Tibial artery (tissue), 4 donors: ENCODE data around the gene GALNT14.
"Not testable (repeated sequence)": the region's sequence is repeated elsewhere in the genome, so short reads cannot be mapped to it uniquely, and the experiment has no call there.

ENCODE experiments used
- DNase-seq, 2 donors: peaks; one replicate each; pipeline ENCODE4 v3.0.0-alpha.2; 2019
- H3K27ac ChIP-seq, 2 donors: fragments of 200-600 bp; sonication (generic) in 1 of 2; 1 replicate in 1 of 2; 2 replicates in 1 of 2; pipeline ENCODE4 v1.5.1; 2018 to 2019; ENCODE audit warnings: mild to moderate bottlenecking in 1 of 2
- H3K27me3 ChIP-seq, 2 donors: fragments of 200-600 bp; sonication (generic) in 1 of 2; one replicate each; pipeline versions ENCODE4 v1.5.1 to v1.6.0; 2016 to 2019
- H3K36me3 ChIP-seq, 3 donors: fragments of 200-600 bp; sonication (generic) in 2 of 3; one replicate each; pipeline ENCODE4 v1.5.1; 2016 to 2019; ENCODE audit warnings: mild to moderate bottlenecking in 2 of 3
- H3K4me1 ChIP-seq, 4 donors: fragments of 200-600 bp; sonication (generic) in 2 of 4; 1 replicate in 3 of 4; 2 replicates in 1 of 4; pipeline ENCODE4 v1.5.1; 2016 to 2019
- H3K4me3 ChIP-seq, 2 donors: fragments of 200-600 bp; sonication (generic) in 1 of 2; 1 replicate in 1 of 2; 2 replicates in 1 of 2; pipeline ENCODE4 v1.5.1; 2018 to 2019; ENCODE audit warnings: mild to moderate bottlenecking in 2 of 2
- H3K9me3 ChIP-seq, 3 donors: fragments of 200-600 bp; sonication (generic) in 1 of 3; one replicate each; pipeline ENCODE4 v1.5.1; 2016 to 2019
- intact Hi-C: fragments of 100-400 bp; cut with DNase I; formaldehyde crosslinking; loops from one replicate; pipeline ENCODE4 v1.15.0; 2023; ENCODE audit warnings: low total_unique reads
- TF ChIP-seq, protein P1 (sequence below), 2 experiments: fragments of 200-600 bp in 1 of 2; fragments of 450-650 bp in 1 of 2; IDR thresholded peaks; one replicate each; pipeline ENCODE4 v1.5.1; 2017 to 2019; ENCODE audit warnings: antibody characterized with exemption in 2 of 2, mild to moderate bottlenecking in 1 of 2, moderate library complexity in 1 of 2

Gene GALNT14

DNA sequence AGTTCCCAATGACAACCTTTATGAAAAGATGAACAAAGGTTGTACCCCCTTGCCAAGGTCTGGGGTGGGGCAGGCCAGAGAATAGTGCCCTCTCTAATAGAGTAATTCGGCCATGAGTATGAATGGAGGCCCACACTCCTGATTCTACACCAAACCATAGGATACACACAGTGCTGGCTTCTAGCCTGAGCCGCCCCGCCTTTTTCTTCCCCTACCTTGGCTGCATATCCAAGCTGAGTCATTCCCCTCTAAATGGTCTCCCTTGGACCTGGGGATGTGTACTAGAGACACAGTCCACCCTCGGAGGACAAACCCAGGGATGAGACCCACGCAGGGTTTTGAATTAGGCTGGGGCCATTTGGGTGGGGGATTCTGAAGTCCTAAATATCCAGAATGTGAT is 223.8 kb downstream of the GALNT14 start:
- Histone ChIP-seq H3K36me3 (no peaks in the 10 kb centered on the region), H3K9me3 (no peaks in the 10 kb centered on the region), H3K4me3 (no peak overlapping the region), H3K27me3 (no peaks in the 10 kb centered on the region), H3K4me1 (no peaks in the 10 kb centered on the region), H3K27ac (no peak overlapping the region)
- TF ChIP-seq, protein P1, sequence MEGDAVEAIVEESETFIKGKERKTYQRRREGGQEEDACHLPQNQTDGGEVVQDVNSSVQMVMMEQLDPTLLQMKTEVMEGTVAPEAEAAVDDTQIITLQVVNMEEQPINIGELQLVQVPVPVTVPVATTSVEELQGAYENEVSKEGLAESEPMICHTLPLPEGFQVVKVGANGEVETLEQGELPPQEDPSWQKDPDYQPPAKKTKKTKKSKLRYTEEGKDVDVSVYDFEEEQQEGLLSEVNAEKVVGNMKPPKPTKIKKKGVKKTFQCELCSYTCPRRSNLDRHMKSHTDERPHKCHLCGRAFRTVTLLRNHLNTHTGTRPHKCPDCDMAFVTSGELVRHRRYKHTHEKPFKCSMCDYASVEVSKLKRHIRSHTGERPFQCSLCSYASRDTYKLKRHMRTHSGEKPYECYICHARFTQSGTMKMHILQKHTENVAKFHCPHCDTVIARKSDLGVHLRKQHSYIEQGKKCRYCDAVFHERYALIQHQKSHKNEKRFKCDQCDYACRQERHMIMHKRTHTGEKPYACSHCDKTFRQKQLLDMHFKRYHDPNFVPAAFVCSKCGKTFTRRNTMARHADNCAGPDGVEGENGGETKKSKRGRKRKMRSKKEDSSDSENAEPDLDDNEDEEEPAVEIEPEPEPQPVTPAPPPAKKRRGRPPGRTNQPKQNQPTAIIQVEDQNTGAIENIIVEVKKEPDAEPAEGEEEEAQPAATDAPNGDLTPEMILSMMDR (IDR thresholded peaks at IDR 0.05), result no peak
- intact Hi-C loops, result no loop called here
- no peak for DNase-seq

DNA sequence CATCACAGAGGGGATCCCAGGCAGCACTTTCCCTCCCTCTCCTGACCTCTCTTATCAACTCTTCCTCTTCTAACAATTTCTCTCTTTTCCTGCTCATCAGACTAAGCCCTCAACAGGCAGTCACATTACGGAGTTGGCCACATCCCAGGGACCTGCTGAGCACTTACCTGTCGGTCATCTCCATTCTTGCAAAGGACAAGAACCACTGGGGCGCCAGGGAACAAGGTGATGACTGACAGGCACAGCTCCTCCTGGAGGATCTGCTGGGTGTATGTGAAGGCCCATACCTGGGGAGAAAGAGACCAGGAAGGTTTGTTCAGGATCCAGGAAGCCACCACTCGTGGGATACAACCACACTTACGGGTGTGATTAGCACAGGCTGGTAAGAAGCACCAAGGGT is 226.2 kb downstream of the GALNT14 start:
- H3K27me3 ChIP-seq, result no peaks in the 10 kb centered on the region
- intact Hi-C loops, result no loop called here
- H3K4me3 ChIP-seq, result no peak overlapping the region
- no peaks in the 10 kb centered on the region for H3K9me3 ChIP-seq
- no peak overlapping the region for H3K27ac ChIP-seq
- DNase-seq, result no peak
- TF ChIP-seq, protein P1 (IDR thresholded peaks at IDR 0.05), result no peak
- H3K4me1 ChIP-seq, result no peaks in the 10 kb centered on the region
- no peaks in the 10 kb centered on the region for H3K36me3 ChIP-seq

DNA sequence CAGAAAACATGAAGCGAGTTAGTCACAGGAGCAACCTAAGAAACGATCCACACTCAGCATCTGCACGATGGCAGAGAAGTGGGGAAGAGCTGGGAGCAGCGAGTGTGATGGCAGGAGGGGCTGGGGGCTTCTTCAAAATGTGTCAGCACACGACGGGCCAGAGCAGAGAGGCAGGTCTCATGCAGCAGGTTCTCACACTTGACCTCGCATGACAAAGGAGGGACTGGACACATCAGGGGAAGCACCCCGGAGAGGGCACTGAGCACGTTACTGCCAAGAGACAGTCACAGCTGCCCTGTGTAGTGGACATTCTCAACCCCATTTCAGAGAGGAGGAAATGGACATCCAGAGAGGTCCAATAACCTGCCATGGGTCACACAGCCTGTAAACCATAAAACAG is 226.9 kb downstream of the GALNT14 start:
- Histone ChIP-seq H3K27ac (no peak overlapping the region), H3K36me3 (no peaks in the 10 kb centered on the region), H3K27me3 (no peaks in the 10 kb centered on the region), H3K9me3 (no peaks in the 10 kb centered on the region), H3K4me3 (no peak overlapping the region), H3K4me1 (no peaks in the 10 kb centered on the region)
- no peak for DNase-seq
- intact Hi-C loops, result no loop called here
- TF ChIP-seq, protein P1 (IDR thresholded peaks at IDR 0.05), result no peak

DNA sequence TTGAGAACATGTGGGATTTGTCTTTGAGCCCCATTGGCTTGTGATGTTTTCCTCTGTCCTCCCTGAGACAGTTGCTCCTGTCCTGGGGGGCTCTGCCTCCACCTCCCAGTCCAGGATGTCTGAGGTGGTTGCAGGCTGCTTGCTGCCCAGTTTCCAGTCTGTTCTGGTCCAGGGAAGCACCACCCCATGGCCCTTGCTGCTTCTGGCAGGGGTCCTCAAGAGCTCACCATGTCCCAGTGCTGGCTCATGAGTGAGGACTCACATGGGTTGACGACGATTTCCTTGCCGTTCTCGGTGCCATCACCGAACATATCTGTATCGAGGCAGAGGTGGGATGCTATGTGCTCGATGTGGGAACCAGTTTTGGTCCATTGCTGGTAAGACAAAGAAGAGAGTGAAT is 227.6 kb downstream of the GALNT14 start:
- Histone ChIP-seq H3K27me3 (no peaks in the 10 kb centered on the region), H3K4me1 (no peaks in the 10 kb centered on the region), H3K27ac (no peak overlapping the region), H3K9me3 (no peaks in the 10 kb centered on the region), H3K4me3 (no peak overlapping the region), H3K36me3 (no peaks in the 10 kb centered on the region)
- intact Hi-C loops, result no loop called here
- no peak for DNase-seq
- TF ChIP-seq, protein P1 (IDR thresholded peaks at IDR 0.05), result no peak

DNA sequence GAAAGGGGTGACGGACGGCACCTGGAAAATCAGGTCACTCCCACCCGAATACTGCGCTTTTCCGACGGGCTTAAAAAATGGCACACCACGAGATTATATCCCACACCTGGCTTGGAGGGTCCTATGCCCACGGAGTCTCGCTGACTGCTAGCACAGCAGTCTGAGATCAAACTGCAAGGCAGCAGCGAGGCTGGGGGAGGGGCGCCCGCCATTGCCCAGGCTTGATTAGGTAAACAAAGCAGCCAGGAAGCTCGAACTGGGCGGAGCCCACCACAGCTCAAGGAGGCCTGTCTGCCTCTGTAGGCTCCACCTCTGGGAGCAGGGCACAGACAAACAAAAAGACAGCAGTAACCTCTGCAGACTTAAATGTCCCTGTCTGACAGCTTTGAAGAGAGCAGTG is 233.8 kb downstream of the GALNT14 start:
- H3K9me3 ChIP-seq, intact Hi-C loops, H3K36me3 ChIP-seq, H3K27ac ChIP-seq, DNase-seq, H3K4me1 ChIP-seq, H3K4me3 ChIP-seq: not testable (repeated sequence)
- H3K27me3 ChIP-seq, result peaks cover 0 to 12% of the 10 kb centered on the region in 2 donors

DNA sequence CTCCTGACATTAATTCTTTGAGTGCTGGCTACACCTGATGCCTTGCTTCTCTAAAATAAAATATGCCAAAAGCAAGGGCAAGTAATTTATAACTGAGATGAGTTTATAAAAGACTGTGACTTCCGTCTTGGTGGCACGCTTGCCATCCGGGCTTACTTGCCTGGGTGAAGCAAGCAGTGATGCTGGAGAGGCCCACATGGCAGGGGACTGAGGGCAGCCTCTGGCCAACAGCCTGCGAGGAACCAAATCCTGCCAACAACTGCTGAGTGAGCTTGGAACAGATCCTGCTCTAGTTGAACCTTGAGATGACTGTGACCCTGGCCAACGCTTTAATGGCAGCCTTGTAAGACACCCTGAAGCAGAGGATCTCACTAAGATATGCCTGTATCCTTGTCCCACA is 234.9 kb downstream of the GALNT14 start:
- no peaks in the 10 kb centered on the region for H3K36me3 ChIP-seq
- H3K27ac ChIP-seq, result no peak overlapping the region
- no peak overlapping the region for H3K4me3 ChIP-seq
- TF ChIP-seq, protein P1 (IDR thresholded peaks at IDR 0.05), result no peak
- H3K27me3 ChIP-seq, result peaks cover 0 to 14% of the 10 kb centered on the region in 2 donors
- intact Hi-C loops, result no loop called here
- no peak for DNase-seq
- H3K4me1 ChIP-seq, result no peaks in the 10 kb centered on the region
- H3K9me3 ChIP-seq, result no peaks in the 10 kb centered on the region
